GM12872 (cell line): Measurements from ENCODE around the gene CD63.

Experiments
- TF ChIP-seq, protein P1 (sequence below): IDR thresholded peaks from 3 replicates; pipeline ENCODE4 v1.5.1; 2011; ENCODE audit warnings: low read depth, mild to moderate bottlenecking, low read length, moderate library complexity; ENCODE audit not compliant: insufficient read depth

CD63 gene

GRCh38 chr12:55736780-55737580 is 8.2 kb upstream of the CD63 start:
- TF ChIP-seq, protein P1, sequence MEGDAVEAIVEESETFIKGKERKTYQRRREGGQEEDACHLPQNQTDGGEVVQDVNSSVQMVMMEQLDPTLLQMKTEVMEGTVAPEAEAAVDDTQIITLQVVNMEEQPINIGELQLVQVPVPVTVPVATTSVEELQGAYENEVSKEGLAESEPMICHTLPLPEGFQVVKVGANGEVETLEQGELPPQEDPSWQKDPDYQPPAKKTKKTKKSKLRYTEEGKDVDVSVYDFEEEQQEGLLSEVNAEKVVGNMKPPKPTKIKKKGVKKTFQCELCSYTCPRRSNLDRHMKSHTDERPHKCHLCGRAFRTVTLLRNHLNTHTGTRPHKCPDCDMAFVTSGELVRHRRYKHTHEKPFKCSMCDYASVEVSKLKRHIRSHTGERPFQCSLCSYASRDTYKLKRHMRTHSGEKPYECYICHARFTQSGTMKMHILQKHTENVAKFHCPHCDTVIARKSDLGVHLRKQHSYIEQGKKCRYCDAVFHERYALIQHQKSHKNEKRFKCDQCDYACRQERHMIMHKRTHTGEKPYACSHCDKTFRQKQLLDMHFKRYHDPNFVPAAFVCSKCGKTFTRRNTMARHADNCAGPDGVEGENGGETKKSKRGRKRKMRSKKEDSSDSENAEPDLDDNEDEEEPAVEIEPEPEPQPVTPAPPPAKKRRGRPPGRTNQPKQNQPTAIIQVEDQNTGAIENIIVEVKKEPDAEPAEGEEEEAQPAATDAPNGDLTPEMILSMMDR = peak; percentile 93

- TF ChIP-seq, protein P1 = no peak
Measured at GRCh38 chr12:55736076-55736475, 7.3 kb upstream of the CD63 start.

- TF ChIP-seq, protein P1 = no peak
Measured at GRCh38 chr12:55734595-55734994, 5.8 kb upstream of the CD63 start.

- TF ChIP-seq, protein P1 = no peak
Measured at GRCh38 chr12:55733858-55734257, 5.0 kb upstream of the CD63 start.

- TF ChIP-seq, protein P1 = no peak
Measured at GRCh38 chr12:55733021-55733555, 4.3 kb upstream of the CD63 start.

DNA sequence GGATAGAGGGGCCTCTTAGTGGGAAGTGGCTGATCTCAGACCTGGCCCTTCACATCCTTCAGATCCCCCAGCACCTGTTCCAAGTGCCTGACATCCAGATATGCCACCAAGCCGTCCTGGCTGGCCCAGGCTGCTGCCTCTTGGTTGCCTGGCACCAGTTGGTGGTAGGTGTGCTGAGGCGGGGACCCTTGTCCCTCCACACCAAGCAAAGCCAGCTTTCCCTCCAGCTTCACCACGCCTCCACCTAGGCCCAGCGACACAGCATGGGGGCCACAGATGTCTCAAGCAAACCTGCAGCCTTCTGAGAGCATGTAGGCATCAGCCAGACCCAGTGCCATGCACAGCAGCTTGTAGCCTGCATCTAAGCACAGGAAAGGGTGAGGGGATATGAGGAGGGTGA is 3.5 kb upstream of the CD63 start:
- TF ChIP-seq, protein P1 = no peak

DNA sequence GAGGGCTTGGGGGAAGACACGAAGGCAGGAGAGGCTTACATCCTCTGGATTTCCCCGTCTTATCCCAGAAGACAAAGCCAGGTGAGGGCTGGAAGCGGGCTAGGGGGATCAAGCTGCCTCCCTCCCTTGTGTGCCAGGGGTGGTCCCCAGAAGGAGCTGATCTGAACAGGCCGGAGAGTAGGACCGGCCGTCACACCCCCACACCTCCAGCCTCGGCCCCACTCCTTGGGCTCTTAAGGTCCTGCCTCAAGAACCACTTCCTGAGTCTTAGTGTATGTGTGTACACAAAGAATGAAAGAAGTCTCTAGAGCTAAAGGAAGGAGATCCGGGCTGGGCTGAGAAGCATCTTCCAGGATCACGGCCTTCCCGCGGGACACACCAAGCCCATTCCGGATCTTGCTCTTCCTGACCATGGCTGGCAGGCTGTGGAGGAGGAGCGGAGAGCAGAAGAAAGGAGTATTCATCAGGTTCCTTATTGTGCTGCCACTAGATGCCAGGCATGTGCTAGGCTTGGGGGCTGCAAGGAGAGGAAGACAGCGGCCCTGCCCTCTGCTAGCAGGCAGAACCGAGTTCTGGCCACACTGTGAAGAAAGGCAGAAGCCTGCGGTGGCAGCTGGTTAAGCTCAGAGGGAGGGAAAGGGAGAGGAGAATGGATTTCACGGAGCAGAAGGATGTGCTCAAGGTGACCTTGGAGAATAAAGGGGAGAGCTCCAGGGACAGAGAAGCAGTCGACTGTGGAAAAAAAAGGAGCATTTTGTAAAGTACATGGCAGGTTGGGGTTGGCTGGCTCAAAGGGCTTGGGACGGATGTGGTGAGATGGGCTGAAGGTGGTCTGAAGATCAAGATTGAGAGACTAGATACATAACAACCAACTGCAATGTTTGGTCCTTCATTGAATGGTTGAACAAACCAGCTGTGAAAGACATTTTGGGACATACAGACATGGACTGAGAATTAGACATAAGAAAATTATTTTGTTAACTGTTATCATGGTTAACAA is 1.3 kb upstream of the CD63 start:
- TF ChIP-seq, protein P1 = no peak
